GM23338 (cell line): ENCODE results near the gene PHTF1.

Experiments
- CREB1 ChIP-seq: fragments of 250-450 bp; sonication (Bioruptor Pico); IDR thresholded peaks from 2 replicates; pipeline ENCODE4 v1.5.0; 2020; ENCODE audit warnings: low read depth, mild to moderate bottlenecking, moderate library complexity
- CTCF ChIP-seq, 2 experiments: fragments of 200-600 bp in 1 of 2; sonication (generic) in 1 of 2; conservative IDR thresholded peaks; 2 replicates each; pipeline versions ENCODE4 v1.5.1 to v1.6.1; 2016 to 2017; ENCODE audit warnings: antibody characterized with exemption in 2 of 2, low read depth in 2 of 2, mild to moderate bottlenecking in 2 of 2, moderate library complexity in 1 of 2
- ETS1 ChIP-seq: IDR thresholded peaks from 2 replicates; pipeline ENCODE4 v1.6.1; 2016; ENCODE audit warnings: antibody characterized with exemption
- EZH2 ChIP-seq: fragments of 200-600 bp; sonication (generic); IDR thresholded peaks from one replicate; pipeline ENCODE4 v1.8.0; 2017; ENCODE audit warnings: antibody characterized with exemption, mild to moderate bottlenecking, low read depth; ENCODE audit not compliant: unreplicated experiment
- EZH2phosphoT487 ChIP-seq: fragments of 200-600 bp; sonication (generic); IDR thresholded peaks from one replicate; pipeline ENCODE4 v1.8.1; 2018; ENCODE audit warnings: antibody characterized with exemption; ENCODE audit not compliant: unreplicated experiment
- JUNB ChIP-seq: IDR thresholded peaks from one replicate; pipeline ENCODE4 v1.6.1; 2016; ENCODE audit warnings: antibody characterized with exemption; ENCODE audit not compliant: unreplicated experiment
- NANOG ChIP-seq: IDR thresholded peaks from 2 replicates; pipeline ENCODE4 v1.6.1; 2016; ENCODE audit warnings: antibody characterized with exemption, borderline replicate concordance
- POLR2AphosphoS5 ChIP-seq: IDR thresholded peaks from 2 replicates; pipeline ENCODE4 v1.6.1; 2016; ENCODE audit warnings: antibody characterized with exemption, low read depth
- ZNF114 ChIP-seq: fragments of 250-450 bp; sonication (Bioruptor Pico); IDR thresholded peaks from 2 replicates; pipeline ENCODE4 v1.5.0; 2020; ENCODE audit warnings: mild to moderate bottlenecking, moderate library complexity
- TF ChIP-seq, protein P1 (sequence below): IDR thresholded peaks from one replicate; pipeline ENCODE4 v1.6.1; 2018; ENCODE audit warnings: antibody characterized with exemption; ENCODE audit not compliant: unreplicated experiment

GRCh38 chr1:113802367-113803007 is 43.2 kb upstream of the PHTF1 start:
- TF ChIP-seq ETS1 (no peak), CREB1 (CRISPR knock-in tag) (no peak), CTCF (conservative IDR thresholded peaks at IDR 0.05; ENCODE audit: low read depth in 2 of 2) (no peak), EZH2 (no peak), EZH2phosphoT487 (no peak), JUNB (no peak), POLR2AphosphoS5 (no peak), ZNF114 (CRISPR knock-in tag) (no peak), NANOG (no peak)
- TF ChIP-seq, protein P1, sequence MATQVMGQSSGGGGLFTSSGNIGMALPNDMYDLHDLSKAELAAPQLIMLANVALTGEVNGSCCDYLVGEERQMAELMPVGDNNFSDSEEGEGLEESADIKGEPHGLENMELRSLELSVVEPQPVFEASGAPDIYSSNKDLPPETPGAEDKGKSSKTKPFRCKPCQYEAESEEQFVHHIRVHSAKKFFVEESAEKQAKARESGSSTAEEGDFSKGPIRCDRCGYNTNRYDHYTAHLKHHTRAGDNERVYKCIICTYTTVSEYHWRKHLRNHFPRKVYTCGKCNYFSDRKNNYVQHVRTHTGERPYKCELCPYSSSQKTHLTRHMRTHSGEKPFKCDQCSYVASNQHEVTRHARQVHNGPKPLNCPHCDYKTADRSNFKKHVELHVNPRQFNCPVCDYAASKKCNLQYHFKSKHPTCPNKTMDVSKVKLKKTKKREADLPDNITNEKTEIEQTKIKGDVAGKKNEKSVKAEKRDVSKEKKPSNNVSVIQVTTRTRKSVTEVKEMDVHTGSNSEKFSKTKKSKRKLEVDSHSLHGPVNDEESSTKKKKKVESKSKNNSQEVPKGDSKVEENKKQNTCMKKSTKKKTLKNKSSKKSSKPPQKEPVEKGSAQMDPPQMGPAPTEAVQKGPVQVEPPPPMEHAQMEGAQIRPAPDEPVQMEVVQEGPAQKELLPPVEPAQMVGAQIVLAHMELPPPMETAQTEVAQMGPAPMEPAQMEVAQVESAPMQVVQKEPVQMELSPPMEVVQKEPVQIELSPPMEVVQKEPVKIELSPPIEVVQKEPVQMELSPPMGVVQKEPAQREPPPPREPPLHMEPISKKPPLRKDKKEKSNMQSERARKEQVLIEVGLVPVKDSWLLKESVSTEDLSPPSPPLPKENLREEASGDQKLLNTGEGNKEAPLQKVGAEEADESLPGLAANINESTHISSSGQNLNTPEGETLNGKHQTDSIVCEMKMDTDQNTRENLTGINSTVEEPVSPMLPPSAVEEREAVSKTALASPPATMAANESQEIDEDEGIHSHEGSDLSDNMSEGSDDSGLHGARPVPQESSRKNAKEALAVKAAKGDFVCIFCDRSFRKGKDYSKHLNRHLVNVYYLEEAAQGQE: no peak
